ENCODE data around the gene CORIN.
"Not testable (repeated sequence)": the region's sequence is repeated elsewhere in the genome, so short reads cannot be mapped to it uniquely, and the experiment has no call there.

DNA sequence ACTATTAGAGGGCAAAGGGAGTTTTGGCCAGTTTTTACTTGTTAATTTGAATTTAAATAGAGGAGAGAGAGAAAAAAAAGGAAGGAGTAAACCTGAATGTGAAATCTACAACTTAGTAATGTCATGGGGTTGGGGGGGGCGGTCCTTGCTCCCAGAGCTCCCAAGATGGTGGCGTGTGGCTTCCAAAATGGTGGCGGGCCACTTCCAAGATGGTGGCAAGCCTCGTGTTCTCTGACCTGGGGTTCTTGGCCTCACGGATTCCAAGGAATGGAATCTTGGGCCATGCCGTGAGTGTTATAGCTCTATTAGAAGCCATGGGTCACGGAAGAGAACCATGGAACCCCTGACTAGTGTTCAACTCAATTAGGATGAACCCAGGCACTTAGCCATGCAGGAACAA is 287.5 kb downstream of the CORIN start:
- TF ChIP-seq CTCF, POLR2A (IDR thresholded peaks at IDR 0.05): not testable (repeated sequence)
